NCI-H2029 treated with DMSO at 0.1 percent for 48 hours (cell line): ENCODE measurements around the gene USH2A.

Experiments
- DNase-seq: peaks from one replicate; lab custom pipeline; 2025; lab: John Stamatoyannopoulos, UW

USH2A gene

GRCh38 chr1:216290074-216290473 lies 133.2 kb downstream of the USH2A start:
- DNase-seq, result no peak

- DNase-seq, result no peak
Measured at GRCh38 chr1:216285052-216285451, 138.2 kb downstream of the USH2A start.

GRCh38 chr1:216281757-216282156 lies 141.5 kb downstream of the USH2A start:
- DNase-seq, result no peak

- no peak for DNase-seq
Measured at GRCh38 chr1:216270086-216270773, 153.0 kb downstream of the USH2A start.

- no peak for DNase-seq
Measured at GRCh38 chr1:216261631-216262030, 161.6 kb downstream of the USH2A start.

GRCh38 chr1:216258856-216259255 lies 164.4 kb downstream of the USH2A start:
- no peak for DNase-seq

- DNase-seq, result no peak
Measured at GRCh38 chr1:216258386-216258785, 164.9 kb downstream of the USH2A start.

- DNase-seq, result no peak
Measured at GRCh38 chr1:216250861-216251260, 172.4 kb downstream of the USH2A start.

- no peak for DNase-seq
Measured at GRCh38 chr1:216248628-216249027, 174.6 kb downstream of the USH2A start.

GRCh38 chr1:216247937-216248336 lies 175.3 kb downstream of the USH2A start:
- DNase-seq, result no peak

GRCh38 chr1:216246577-216247203 lies 176.6 kb downstream of the USH2A start:
- DNase-seq, result no peak

GRCh38 chr1:216238844-216239243 lies 184.4 kb downstream of the USH2A start:
- no peak for DNase-seq

GRCh38 chr1:216237927-216238542 lies 185.2 kb downstream of the USH2A start:
- DNase-seq, result no peak

- no peak for DNase-seq
Measured at GRCh38 chr1:216224233-216224632, 199.0 kb downstream of the USH2A start.

GRCh38 chr1:216223486-216223885 lies 199.8 kb downstream of the USH2A start:
- DNase-seq, result no peak

GRCh38 chr1:216222288-216222687 lies 201.0 kb downstream of the USH2A start:
- DNase-seq, result no peak

GRCh38 chr1:216221260-216221700 lies 202.0 kb downstream of the USH2A start:
- DNase-seq, result peak; percentile 64

GRCh38 chr1:216216305-216216704 lies 206.9 kb downstream of the USH2A start:
- DNase-seq, result no peak

GRCh38 chr1:216215169-216215568 lies 208.1 kb downstream of the USH2A start:
- no peak for DNase-seq

GRCh38 chr1:216212826-216213225 lies 210.4 kb downstream of the USH2A start:
- no peak for DNase-seq

- no peak for DNase-seq
Measured at GRCh38 chr1:216210081-216210480, 213.2 kb downstream of the USH2A start.

GRCh38 chr1:216209125-216209524 lies 214.1 kb downstream of the USH2A start:
- no peak for DNase-seq

- DNase-seq, result no peak
Measured at GRCh38 chr1:216207154-216207553, 216.1 kb downstream of the USH2A start.
